22Rv1 (cell line): ENCODE measurements around the gene PTPRM.

ENCODE experiments used
- CTCF ChIP-seq: fragments of 450-650 bp; IDR thresholded peaks from 2 replicates; pipeline ENCODE4 v1.5.1; 2017; ENCODE audit warnings: mild to moderate bottlenecking
- ZFX ChIP-seq: fragments of 450-650 bp; IDR thresholded peaks from 2 replicates; pipeline ENCODE4 v1.6.1; 2017; ENCODE audit warnings: antibody characterized with exemption, borderline replicate concordance

GRCh38 chr18:8450013-8450412 is 882.9 kb downstream of the PTPRM start:
- TF ChIP-seq CTCF (peak; percentile 76), ZFX (no peak)
